NT2/D1 (cell line): ENCODE data around the gene SOAT1.

Experiments used
- SUZ12 ChIP-seq: IDR thresholded peaks from 2 replicates; pipeline ENCODE4 v1.6.1; 2011; ENCODE audit not compliant: insufficient read length, insufficient read depth; ENCODE audit errors: extremely low read depth
- YY1 ChIP-seq: IDR thresholded peaks from 2 replicates; pipeline ENCODE4 v1.6.1; 2011; ENCODE audit not compliant: insufficient read length, insufficient read depth
- ZNF274 ChIP-seq: IDR thresholded peaks from 2 replicates; pipeline ENCODE4 v1.6.1; 2011; ENCODE audit warnings: mild to moderate bottlenecking, low read depth, low read length

GRCh38 chr1:179334440-179334839 lies 40.8 kb downstream of the SOAT1 start:
- TF ChIP-seq ZNF274 = no peak
- TF ChIP-seq YY1 = no peak
- no peak for TF ChIP-seq SUZ12
